HG03442 (cell line): ENCODE measurements around the gene KLF12.

Experiments
- ATAC-seq: cut with Tn5 transposase; IDR thresholded peaks from one replicate; pipeline ENCODE4 v1.9.1; 2021; ENCODE audit warnings: mild to moderate bottlenecking, moderate library complexity; ENCODE audit not compliant: unreplicated experiment

Gene KLF12

GRCh38 chr13:74134221-74134776, at the start of gene KLF12:
Gene KLF12 (minus strand): TSS chr13:74134404.
- peak; percentile 68 for ATAC-seq

- ATAC-seq: no peak
Measured at GRCh38 chr13:74182491-74182890, 48.3 kb upstream of the KLF12 start.

DNA sequence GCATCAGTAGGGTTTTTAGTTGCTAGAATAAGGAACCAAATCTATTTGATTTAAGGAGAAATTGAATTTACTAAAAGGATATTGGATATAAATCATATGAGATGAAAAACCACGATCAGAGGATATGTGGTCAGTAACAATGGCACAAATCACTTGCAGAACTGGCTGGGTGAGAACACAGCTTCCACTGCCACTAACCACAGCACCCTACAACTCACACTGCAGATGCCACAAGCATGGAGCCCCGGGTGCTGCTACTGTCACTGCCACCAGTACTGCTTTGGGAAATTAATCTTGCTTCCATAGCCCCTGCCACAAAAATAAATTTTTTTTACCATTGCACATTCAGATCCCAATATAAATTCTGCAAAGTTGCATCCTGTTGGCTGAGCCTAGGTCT, 40.6 kb upstream of the KLF12 start:
- ATAC-seq: no peak

DNA sequence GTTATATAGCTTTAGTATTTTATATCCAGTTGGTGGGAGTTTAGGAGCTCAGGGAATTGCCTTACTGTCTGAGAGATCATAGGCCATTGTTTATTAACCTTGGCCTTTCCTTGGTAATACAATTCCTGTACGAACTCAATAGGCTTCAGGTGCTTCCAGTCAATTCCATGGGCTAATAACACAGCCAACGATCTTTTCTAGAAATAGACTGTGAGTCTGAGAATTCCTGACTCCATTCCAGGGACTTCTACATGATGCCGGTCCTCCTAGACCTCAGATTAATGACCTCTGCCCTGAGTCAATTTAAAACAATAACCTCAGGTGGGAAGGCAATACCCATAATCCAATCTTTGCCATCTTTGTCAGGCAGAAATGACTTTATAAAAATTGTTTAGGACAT, 39.6 kb upstream of the KLF12 start:
- no peak for ATAC-seq

GRCh38 chr13:74171641-74172040, 37.4 kb upstream of the KLF12 start:
- ATAC-seq: no peak

DNA sequence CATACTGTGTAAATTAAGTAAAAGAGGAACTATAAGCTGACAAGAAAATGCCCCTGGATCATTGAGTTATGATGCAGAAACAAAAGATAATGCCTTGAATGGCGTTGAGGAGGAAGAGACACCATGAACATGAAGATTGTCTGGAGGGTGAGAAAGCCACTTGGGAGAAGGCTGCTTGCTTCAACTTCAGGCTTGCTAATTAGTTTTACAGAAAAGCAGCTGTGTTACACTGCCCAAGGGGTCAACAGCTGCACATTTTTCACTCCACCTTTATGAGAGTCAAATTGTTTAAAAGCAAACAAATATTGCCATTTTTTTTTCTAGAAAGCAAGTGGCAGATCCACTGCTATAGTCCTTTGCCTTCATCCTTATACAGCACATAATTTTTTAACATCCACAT, 35.5 kb upstream of the KLF12 start:
- ATAC-seq: no peak

- no peak for ATAC-seq
Measured at GRCh38 chr13:74168263-74168675, 34.1 kb upstream of the KLF12 start.

DNA sequence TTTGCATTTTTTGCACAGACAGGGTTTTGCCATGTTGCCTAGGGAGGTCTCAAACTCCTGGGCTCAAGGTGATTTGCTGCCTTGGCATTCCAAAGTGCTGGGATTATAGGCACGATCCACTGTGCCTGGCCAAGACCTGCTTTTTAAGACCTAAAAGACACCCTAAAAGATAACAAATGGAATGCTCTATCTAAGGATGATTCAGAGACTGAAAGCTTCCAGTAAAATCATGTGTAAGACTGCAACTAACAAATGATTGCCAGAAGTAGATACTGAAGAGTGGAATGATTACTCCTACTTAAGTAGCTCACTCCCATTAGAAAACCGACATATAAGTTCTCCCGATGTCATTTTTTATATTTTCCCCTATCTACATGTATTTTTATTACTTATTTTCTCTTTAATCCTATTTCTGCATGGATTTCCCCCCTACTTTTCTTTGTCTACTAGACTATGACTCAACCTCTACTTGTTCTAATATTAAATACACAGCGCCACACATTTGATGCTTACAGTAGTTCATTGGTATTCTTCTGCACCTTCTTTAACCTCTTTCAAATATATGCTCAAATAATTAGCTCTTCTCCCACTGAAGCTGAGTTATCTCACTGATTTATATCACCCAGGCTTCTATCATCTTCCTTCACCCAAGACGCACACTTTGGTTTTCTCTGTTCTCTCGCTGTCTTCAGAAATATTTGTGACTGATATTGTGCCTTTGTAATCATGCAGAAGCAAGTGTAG, 32.2 kb upstream of the KLF12 start:
- ATAC-seq: no peak

DNA sequence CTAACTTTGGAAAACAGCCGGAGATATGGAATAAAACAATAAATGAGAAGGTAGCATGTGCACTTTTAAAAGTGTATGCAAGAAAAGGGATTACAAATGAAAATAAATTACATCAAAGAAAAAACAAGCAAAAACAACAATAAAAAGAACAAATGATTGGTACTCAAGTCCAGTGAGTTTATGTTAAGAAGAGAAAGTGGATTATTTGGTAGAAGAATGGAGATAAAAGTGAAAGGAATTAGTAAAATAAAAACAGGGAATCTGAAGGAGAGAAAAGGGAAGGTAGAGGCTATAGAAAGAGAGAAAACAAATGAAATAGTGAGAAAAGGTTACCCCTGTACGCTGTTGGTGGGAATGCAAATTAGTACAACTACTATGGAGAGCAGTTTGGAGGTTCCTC, 28.6 kb upstream of the KLF12 start:
- no peak for ATAC-seq

GRCh38 chr13:74162135-74162534, 27.9 kb upstream of the KLF12 start:
- ATAC-seq: no peak

- no peak for ATAC-seq
Measured at GRCh38 chr13:74158571-74159352, 24.6 kb upstream of the KLF12 start.

- peak; percentile 55 for ATAC-seq
Measured at GRCh38 chr13:74158028-74158427, 23.8 kb upstream of the KLF12 start.

DNA sequence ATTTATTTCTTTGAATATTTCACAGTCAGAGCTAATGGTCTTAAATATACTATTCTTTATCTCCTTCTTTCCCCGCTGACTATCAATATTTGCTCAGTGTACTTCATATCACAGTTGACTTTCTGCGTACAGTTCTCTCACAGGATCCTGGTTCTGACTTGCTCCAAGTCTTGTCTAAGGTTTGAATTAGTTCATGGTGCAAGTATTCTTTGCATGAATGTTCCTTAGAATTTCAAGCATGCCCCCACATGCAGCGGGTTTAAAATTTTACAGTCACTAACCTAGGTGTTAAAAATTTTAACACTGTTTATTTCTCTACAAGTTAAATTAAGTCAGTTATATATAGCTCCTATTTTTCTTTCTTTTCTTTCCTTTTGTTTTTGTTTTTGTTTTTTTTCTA, 20.8 kb upstream of the KLF12 start:
- no peak for ATAC-seq

GRCh38 chr13:74153316-74153715, 19.1 kb upstream of the KLF12 start:
- peak; percentile 37 for ATAC-seq

GRCh38 chr13:74151859-74152258, 17.7 kb upstream of the KLF12 start:
- ATAC-seq: no peak

DNA sequence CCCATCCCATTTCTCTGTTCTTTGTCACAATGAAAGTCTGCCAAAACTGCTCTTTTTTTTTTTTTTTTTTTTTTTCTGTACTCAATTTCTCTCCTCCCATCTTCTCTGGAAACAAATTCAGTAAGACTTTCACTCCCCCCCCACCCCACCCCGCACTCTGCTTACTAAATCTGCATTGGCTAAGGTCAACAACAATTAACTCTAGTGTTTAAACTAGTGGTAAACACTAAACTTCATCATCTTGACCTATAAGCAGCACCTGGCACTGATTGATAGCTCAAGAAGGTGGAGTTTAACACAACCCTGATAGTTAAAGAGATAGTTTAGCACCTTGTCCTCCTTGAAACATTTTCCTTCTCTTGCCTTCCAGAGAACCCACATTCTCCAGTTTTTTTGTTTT, 14.1 kb upstream of the KLF12 start:
- ATAC-seq: no peak

- no peak for ATAC-seq
Measured at GRCh38 chr13:74145249-74145975, 11.2 kb upstream of the KLF12 start.

DNA sequence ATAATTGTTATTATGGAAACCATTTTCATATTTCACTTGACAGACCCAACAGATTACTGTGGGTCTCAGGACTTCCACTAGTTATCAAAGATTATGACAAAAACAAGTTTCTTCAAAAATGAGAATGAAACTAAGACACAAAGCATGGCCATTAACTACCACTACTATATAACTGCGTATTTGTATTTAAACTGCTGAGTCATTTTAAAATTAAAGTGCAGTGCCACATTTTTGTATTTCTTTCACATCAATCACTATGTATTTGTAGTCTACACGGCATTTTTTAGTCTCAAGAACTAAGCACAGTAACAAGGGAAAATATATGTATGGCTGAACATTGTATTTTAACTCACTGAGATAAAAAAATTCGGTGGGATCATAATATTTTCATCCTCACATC, 10.1 kb upstream of the KLF12 start:
- ATAC-seq: no peak

DNA sequence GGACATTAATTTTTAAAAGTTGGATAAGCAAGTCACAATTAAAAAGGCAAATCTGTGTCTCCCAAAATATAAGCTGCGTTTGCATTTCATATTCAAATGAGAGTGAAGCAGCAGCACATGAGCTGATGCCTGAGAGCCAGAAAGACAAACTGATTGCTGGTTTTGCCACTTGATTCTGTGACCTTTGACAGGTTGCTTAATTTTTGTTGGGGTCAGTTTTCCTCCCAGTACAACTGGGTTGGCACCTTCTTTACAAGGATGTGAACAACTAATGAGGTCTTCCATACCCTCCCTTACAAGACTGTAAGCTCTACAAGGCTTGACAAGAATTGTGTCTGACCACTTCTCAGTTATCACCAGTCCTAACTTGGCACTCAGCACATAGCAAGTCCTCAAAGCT, 8.1 kb upstream of the KLF12 start:
- ATAC-seq: no peak

- ATAC-seq: no peak
Measured at GRCh38 chr13:74138241-74138640, 4.0 kb upstream of the KLF12 start.

DNA sequence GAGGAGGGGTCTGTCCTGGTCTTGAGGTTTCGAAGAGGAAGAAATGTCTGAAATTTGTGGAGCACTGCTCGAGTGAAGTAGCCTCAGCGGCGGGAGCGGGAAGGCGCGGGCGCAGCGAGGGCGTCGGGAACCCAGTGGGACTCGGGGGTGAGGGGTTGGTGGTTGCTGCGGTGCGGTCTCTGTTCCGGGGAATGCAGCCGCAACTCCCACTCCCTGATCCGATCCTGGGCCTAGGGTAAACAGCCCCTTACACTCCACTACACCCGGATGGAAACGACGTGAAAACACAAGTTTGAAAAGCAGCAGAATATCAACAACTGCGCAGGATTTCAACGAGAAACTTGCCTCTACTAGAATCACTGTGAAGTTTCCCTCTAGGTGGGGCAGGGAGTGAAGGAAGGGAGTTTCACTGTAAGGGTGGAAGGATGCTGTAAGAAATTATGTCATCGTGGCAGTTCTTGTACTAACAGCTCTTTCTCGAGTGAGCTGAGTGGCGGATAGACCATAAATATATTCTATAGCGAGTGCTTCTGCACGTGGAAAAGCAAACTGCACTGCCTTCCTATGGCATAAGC, 2.0 kb upstream of the KLF12 start:
- ATAC-seq: no peak
